GM21619 (cell line): ENCODE results near the gene RSL1D1.
"Not testable (repeated sequence)": the region's sequence is repeated elsewhere in the genome, so short reads cannot be mapped to it uniquely, and the experiment has no call there.

ENCODE experiments used
- ATAC-seq: cut with Tn5 transposase; IDR thresholded peaks from one replicate; pipeline ENCODE4 v1.9.1; 2021; ENCODE audit not compliant: unreplicated experiment

The RSL1D1 gene

GRCh38 chr16:11844499-11844898, 6.8 kb downstream of the RSL1D1 start:
- no peak for ATAC-seq

- no peak for ATAC-seq
Measured at GRCh38 chr16:11843861-11844260, 7.5 kb downstream of the RSL1D1 start.

- no peak for ATAC-seq
Measured at GRCh38 chr16:11843206-11843605, 8.1 kb downstream of the RSL1D1 start.

- ATAC-seq = no peak
Measured at GRCh38 chr16:11841026-11841425, 10.3 kb downstream of the RSL1D1 start.

- no peak for ATAC-seq
Measured at GRCh38 chr16:11836650-11837244, 14.6 kb downstream of the RSL1D1 start.

- no peak for ATAC-seq
Measured at GRCh38 chr16:11835891-11836649, 15.3 kb downstream of the RSL1D1 start.

- no peak for ATAC-seq
Measured at GRCh38 chr16:11835309-11835708, 16.0 kb downstream of the RSL1D1 start.

GRCh38 chr16:11833951-11834695, 17.2 kb downstream of the RSL1D1 start:
- no peak for ATAC-seq

- ATAC-seq = no peak
Measured at GRCh38 chr16:11828696-11829095, 22.6 kb downstream of the RSL1D1 start.

- ATAC-seq = not testable (repeated sequence)
Measured at GRCh38 chr16:11825520-11826165, 25.7 kb downstream of the RSL1D1 start.

GRCh38 chr16:11824362-11824761, 27.0 kb downstream of the RSL1D1 start:
- no peak for ATAC-seq

GRCh38 chr16:11823645-11824044, 27.7 kb downstream of the RSL1D1 start:
- not testable (repeated sequence) for ATAC-seq

- ATAC-seq = no peak
Measured at GRCh38 chr16:11819798-11820197, 31.5 kb downstream of the RSL1D1 start.

GRCh38 chr16:11818970-11819369, 32.4 kb downstream of the RSL1D1 start:
- ATAC-seq = not testable (repeated sequence)

- no peak for ATAC-seq
Measured at GRCh38 chr16:11816123-11816522, 35.2 kb downstream of the RSL1D1 start.

GRCh38 chr16:11814800-11815199, 36.5 kb downstream of the RSL1D1 start:
- ATAC-seq = not testable (repeated sequence)

- ATAC-seq = no peak
Measured at GRCh38 chr16:11806721-11807120, 44.6 kb downstream of the RSL1D1 start.

GRCh38 chr16:11805556-11805955, 45.8 kb downstream of the RSL1D1 start:
- no peak for ATAC-seq

GRCh38 chr16:11801481-11802021, 49.8 kb downstream of the RSL1D1 start:
- ATAC-seq = no peak

GRCh38 chr16:11800382-11800718, 51.0 kb downstream of the RSL1D1 start:
- no peak for ATAC-seq
